Fibroblast of lung (primary cell): ENCODE results near the gene SERPINB2. TPM values are rescaled to one million over a fixed set of nuclear protein-coding genes. Genes with fewer than 3 reads are reported as not detected.
A peak's percentile ranks its signal among the peaks of the same experiment; 100 is the strongest.

Experiments
- DNase-seq, 2 donors: peaks; one replicate each; pipeline versions ENCODE4 v3.0.0 to v3.0.0-alpha.2; 2010; ENCODE audit warnings: low read depth in 2 of 2
- H2AFZ ChIP-seq: 2 replicates; pipeline ENCODE4 v1.5.1; 2012; ENCODE audit warnings: low read length, control low read depth, inconsistent platforms
- H3K27ac ChIP-seq: 2 replicates; pipeline ENCODE4 v1.5.1; 2011; ENCODE audit warnings: low read length, control low read depth; ENCODE audit not compliant: insufficient read depth
- H3K27me3 ChIP-seq: 2 replicates; pipeline ENCODE4 v1.5.1; 2011; ENCODE audit warnings: mild to moderate bottlenecking, low read length; ENCODE audit not compliant: control insufficient read depth, insufficient read depth
- H3K36me3 ChIP-seq: 2 replicates; pipeline ENCODE4 v1.5.1; 2011; ENCODE audit warnings: low read length; ENCODE audit not compliant: control insufficient read depth, insufficient read depth
- H3K4me1 ChIP-seq: 2 replicates; pipeline ENCODE4 v1.5.1; 2011; ENCODE audit warnings: low read length; ENCODE audit not compliant: control insufficient read depth, insufficient read depth; ENCODE audit errors: extremely low read depth
- H3K4me2 ChIP-seq: 2 replicates; pipeline ENCODE4 v1.5.1; 2011; ENCODE audit warnings: low read length, control low read depth; ENCODE audit not compliant: insufficient read depth; ENCODE audit errors: extremely low read depth
- H3K4me3 ChIP-seq, 4 experiments: fragments of 200-600 bp in 1 of 4; sonication (generic) in 1 of 4; replicated peaks in 1 of 4; 2 replicates each; pipeline ENCODE4 v1.5.1; 2011 to 2016; ENCODE audit warnings: low read length in 4 of 4, low read depth in 3 of 4, mild to moderate bottlenecking in 3 of 4, control low read depth in 2 of 4, inconsistent platforms in 1 of 4, mixed read lengths in 1 of 4; ENCODE audit not compliant: insufficient read depth in 1 of 4; ENCODE audit errors: control extremely low read depth in 1 of 4
- H3K79me2 ChIP-seq: 2 replicates; pipeline ENCODE4 v1.5.1; 2012; ENCODE audit warnings: mild to moderate bottlenecking, low read length, inconsistent platforms; ENCODE audit not compliant: control insufficient read depth, insufficient read depth
- H3K9ac ChIP-seq: 2 replicates; pipeline ENCODE4 v1.5.1; 2011; ENCODE audit warnings: mild to moderate bottlenecking, low read length, control low read depth; ENCODE audit not compliant: insufficient read depth
- H3K9me3 ChIP-seq: 2 replicates; pipeline ENCODE4 v1.5.1; 2012; ENCODE audit warnings: low read depth, low read length; ENCODE audit not compliant: control insufficient read depth, insufficient read depth
- H4K20me1 ChIP-seq: 2 replicates; pipeline ENCODE4 v1.5.1; 2011; ENCODE audit warnings: low read length; ENCODE audit not compliant: control insufficient read depth, insufficient read depth; ENCODE audit errors: extremely low read depth
- CTCF ChIP-seq, 2 donors: IDR thresholded peaks in 1 of 2; conservative IDR thresholded peaks in 1 of 2; 1 replicate in 1 of 2; 2 replicates in 1 of 2; pipeline ENCODE4 v1.5.1; 2011 to 2012; ENCODE audit warnings: low read length in 2 of 2, control low read depth in 1 of 2, inconsistent platforms in 1 of 2, low read depth in 1 of 2, mild to moderate bottlenecking in 1 of 2
- EZH2 ChIP-seq: IDR thresholded peaks from 2 replicates; pipeline ENCODE4 v1.5.1; 2012; ENCODE audit warnings: low read length, control low read depth, mild to moderate bottlenecking; ENCODE audit errors: missing control alignments
- polyA plus RNA-seq, 2 donors: library from polyadenylated mRNA; depleted of rRNA in 1 of 2; stranded (reverse) in 1 of 2; unstranded in 1 of 2; fragments of >200 nt; gene quantifications; 2 replicates each; pipeline ENCODE4 v1.2.1, GENCODE V29; 2011 to 2012; ENCODE audit warnings: missing spikeins in 1 of 2
- total RNA-seq: library from RNA; depleted of rRNA; stranded (reverse); fragments of >200 nt; gene quantifications from 2 replicates; pipeline ENCODE4 v1.2.1, GENCODE V29; 2014

The SERPINB2 gene
- total and polyA plus RNA-seq, 2 donors (not counting 1 experiment from before 2014, with no cell fraction given) = 12.1 to 25.0 TPM

- Histone ChIP-seq H3K79me2 (no peaks in the 10 kb centered on the region), H4K20me1 (no peaks in the 10 kb centered on the region), H2AFZ (peak overlapping the region; percentile 29), H3K9me3 (no peaks in the 10 kb centered on the region), H3K36me3 (no peaks in the 10 kb centered on the region), H3K9ac (peak overlapping the region; percentile 38), H3K4me3 (no peak overlapping the region), H3K27ac (peak overlapping the region; percentile 89), H3K27me3 (no peaks in the 10 kb centered on the region), H3K4me2 (no peak overlapping the region), H3K4me1 (peaks cover 12% of the 10 kb centered on the region)
- no peak for DNase-seq
- TF ChIP-seq EZH2 (no peak), CTCF (conservative IDR thresholded peaks at IDR 0.05 in 1 of 2, IDR thresholded peaks at IDR 0.05 in 1 of 2; ENCODE audit: low read depth in 1 of 2, low read length in 2 of 2) (no peak)
These were observed 17.7 kb upstream of the SERPINB2 start for GRCh38 chr18:63869851-63870250.

- Histone ChIP-seq H3K27ac (no peak overlapping the region), H3K4me2 (no peak overlapping the region), H2AFZ (no peak overlapping the region), H3K9ac (no peak overlapping the region), H4K20me1 (no peaks in the 10 kb centered on the region), H3K36me3 (no peaks in the 10 kb centered on the region), H3K79me2 (no peaks in the 10 kb centered on the region), H3K27me3 (no peaks in the 10 kb centered on the region), H3K9me3 (no peaks in the 10 kb centered on the region), H3K4me3 (no peak overlapping the region), H3K4me1 (peaks cover 12% of the 10 kb centered on the region)
- no peak for TF ChIP-seq EZH2
- no peak for TF ChIP-seq CTCF (conservative IDR thresholded peaks at IDR 0.05 in 1 of 2, IDR thresholded peaks at IDR 0.05 in 1 of 2; ENCODE audit: low read depth in 1 of 2, low read length in 2 of 2)
- DNase-seq = no peak
These were observed 15.7 kb upstream of the SERPINB2 start for GRCh38 chr18:63871836-63872235.

GRCh38 chr18:63872586-63872985, 14.9 kb upstream of the SERPINB2 start:
- no peaks in the 10 kb centered on the region for H3K79me2 ChIP-seq
- TF ChIP-seq EZH2 = no peak
- peaks cover 12% of the 10 kb centered on the region for H3K4me1 ChIP-seq
- no peak overlapping the region for H3K4me3 ChIP-seq
- no peaks in the 10 kb centered on the region for H3K27me3 ChIP-seq
- no peak overlapping the region for H2AFZ ChIP-seq
- H3K36me3 ChIP-seq = no peaks in the 10 kb centered on the region
- H3K4me2 ChIP-seq = no peak overlapping the region
- no peak overlapping the region for H3K27ac ChIP-seq
- no peaks in the 10 kb centered on the region for H3K9me3 ChIP-seq
- no peak overlapping the region for H3K9ac ChIP-seq
- no peak for DNase-seq
- no peaks in the 10 kb centered on the region for H4K20me1 ChIP-seq
